ENCODE results near the gene MKLN1.
A peak's percentile ranks its signal among the peaks of the same experiment; 100 is the strongest.
"Not testable (repeated sequence)": the region's sequence is repeated elsewhere in the genome, so short reads cannot be mapped to it uniquely, and the experiment has no call there.

Gene MKLN1

GRCh38 chr7:131501930-131502685, 174.4 kb downstream of the MKLN1 start:
- DNase-seq (ENCODE audit: low spot score) = no peak

- DNase-seq (ENCODE audit: low spot score) = peak; percentile 41
Observed at GRCh38 chr7:131502810-131503508, 175.3 kb downstream of the MKLN1 start.

GRCh38 chr7:131503639-131504038, 176.0 kb downstream of the MKLN1 start:
- DNase-seq (ENCODE audit: low spot score) = no peak

- no peak for DNase-seq (ENCODE audit: low spot score)
Observed at GRCh38 chr7:131504157-131504899, 176.7 kb downstream of the MKLN1 start.

- not testable (repeated sequence) for DNase-seq (ENCODE audit: low spot score)
Observed at GRCh38 chr7:131505037-131505620, 177.5 kb downstream of the MKLN1 start.

- no peak for DNase-seq (ENCODE audit: low spot score)
Observed at GRCh38 chr7:131505636-131506557, 178.2 kb downstream of the MKLN1 start.

GRCh38 chr7:131506597-131506996, 178.9 kb downstream of the MKLN1 start:
- DNase-seq (ENCODE audit: low spot score) = peak; percentile 72

- peak; percentile 81 for DNase-seq (ENCODE audit: low spot score)
Observed at GRCh38 chr7:131507592-131508331, 180.1 kb downstream of the MKLN1 start.

GRCh38 chr7:131508754-131509486, 181.2 kb downstream of the MKLN1 start:
- DNase-seq (ENCODE audit: low spot score) = peak; percentile 25

GRCh38 chr7:131509781-131510180, 182.1 kb downstream of the MKLN1 start:
- DNase-seq (ENCODE audit: low spot score) = no peak

GRCh38 chr7:131511071-131511470, 183.4 kb downstream of the MKLN1 start:
- DNase-seq (ENCODE audit: low spot score) = no peak

- DNase-seq (ENCODE audit: low spot score) = no peak
Observed at GRCh38 chr7:131511774-131512535, 184.3 kb downstream of the MKLN1 start.

GRCh38 chr7:131513245-131514061, 185.8 kb downstream of the MKLN1 start:
- DNase-seq (ENCODE audit: low spot score) = peak; percentile 83

GRCh38 chr7:131515471-131515870, 187.8 kb downstream of the MKLN1 start:
- DNase-seq (ENCODE audit: low spot score) = not testable (repeated sequence)

GRCh38 chr7:131517218-131517923, 189.7 kb downstream of the MKLN1 start:
- DNase-seq (ENCODE audit: low spot score) = no peak

- DNase-seq (ENCODE audit: low spot score) = no peak
Observed at GRCh38 chr7:131518626-131519025, 190.9 kb downstream of the MKLN1 start.

GRCh38 chr7:131521651-131522163, 194.0 kb downstream of the MKLN1 start:
- DNase-seq (ENCODE audit: low spot score) = no peak

All from cerebellar cortex (tissue), 1 donor.